HL-60 (cell line): ENCODE results near the gene ENTR1.

Experiments
- DNase-seq, 2 experiments: peaks; one replicate each; pipeline ENCODE4 v3.0.0-alpha.2; 2010 to 2020; ENCODE audit warnings: low read depth in 1 of 2, low spot score in 1 of 2
- H3K27ac ChIP-seq: fragments of 250-450 bp; sonication (Bioruptor Pico); replicated peaks from 2 replicates; pipeline ENCODE4 v1.5.1; 2020; ENCODE audit warnings: mild to moderate bottlenecking, moderate library complexity
- H3K27me3 ChIP-seq: fragments of 250-450 bp; sonication (Bioruptor Pico); 2 replicates; pipeline ENCODE4 v1.5.1; 2021; ENCODE audit warnings: mild to moderate bottlenecking, moderate library complexity; ENCODE audit not compliant: insufficient read depth, poor library complexity, severe bottlenecking
- H3K4me3 ChIP-seq: replicated peaks from 2 replicates; pipeline ENCODE4 v1.5.1; 2011; ENCODE audit warnings: mild to moderate bottlenecking, control low read depth, low read length; ENCODE audit not compliant: insufficient read depth
- GABPA ChIP-seq: IDR thresholded peaks from 2 replicates; pipeline ENCODE4 v1.6.1; 2012; ENCODE audit warnings: low read depth
- POLR2AphosphoS5 ChIP-seq: IDR thresholded peaks from 2 replicates; pipeline ENCODE4 v1.6.1; 2012; ENCODE audit warnings: low read depth
- SPI1 ChIP-seq: IDR thresholded peaks from 2 replicates; pipeline ENCODE4 v1.6.1; 2012; ENCODE audit warnings: low read depth, mild to moderate bottlenecking, borderline replicate concordance
- TF ChIP-seq, protein P1 (sequence below): IDR thresholded peaks from 2 replicates; pipeline ENCODE4 v1.6.1; 2012; ENCODE audit warnings: low read depth; ENCODE audit not compliant: insufficient replicate concordance
- TF ChIP-seq, protein P2 (sequence below): IDR thresholded peaks from one replicate; pipeline ENCODE4 v1.5.1; 2011; ENCODE audit warnings: low read length, control low read depth, inconsistent platforms; ENCODE audit not compliant: insufficient read depth

The ENTR1 gene

DNA sequence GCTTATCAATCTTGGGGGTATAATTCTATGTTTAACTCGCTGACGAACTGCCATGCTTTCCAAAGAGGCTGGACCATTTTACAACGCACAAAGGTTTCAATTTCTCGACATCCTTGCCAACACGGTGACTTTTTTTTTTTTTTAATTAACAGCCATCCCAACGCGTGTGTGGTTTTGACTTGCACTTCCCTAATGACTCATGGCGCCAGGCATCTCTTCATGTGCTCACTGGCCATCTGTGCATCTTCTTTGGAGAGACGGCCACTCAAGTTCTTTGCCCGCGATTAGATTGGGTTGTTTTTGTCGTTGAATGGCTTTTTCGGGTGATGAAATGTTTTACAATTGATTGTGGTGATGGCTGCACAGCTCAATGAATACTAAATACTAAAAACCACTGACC lies 24.4 kb downstream of the ENTR1 start:
- Histone ChIP-seq H3K4me3 (no peak overlapping the region), H3K27ac (peak overlapping the region; percentile 18; the same call in 1 of the 2 replicates), H3K27me3 (no peaks in the 10 kb centered on the region)
- TF ChIP-seq, protein P1, sequence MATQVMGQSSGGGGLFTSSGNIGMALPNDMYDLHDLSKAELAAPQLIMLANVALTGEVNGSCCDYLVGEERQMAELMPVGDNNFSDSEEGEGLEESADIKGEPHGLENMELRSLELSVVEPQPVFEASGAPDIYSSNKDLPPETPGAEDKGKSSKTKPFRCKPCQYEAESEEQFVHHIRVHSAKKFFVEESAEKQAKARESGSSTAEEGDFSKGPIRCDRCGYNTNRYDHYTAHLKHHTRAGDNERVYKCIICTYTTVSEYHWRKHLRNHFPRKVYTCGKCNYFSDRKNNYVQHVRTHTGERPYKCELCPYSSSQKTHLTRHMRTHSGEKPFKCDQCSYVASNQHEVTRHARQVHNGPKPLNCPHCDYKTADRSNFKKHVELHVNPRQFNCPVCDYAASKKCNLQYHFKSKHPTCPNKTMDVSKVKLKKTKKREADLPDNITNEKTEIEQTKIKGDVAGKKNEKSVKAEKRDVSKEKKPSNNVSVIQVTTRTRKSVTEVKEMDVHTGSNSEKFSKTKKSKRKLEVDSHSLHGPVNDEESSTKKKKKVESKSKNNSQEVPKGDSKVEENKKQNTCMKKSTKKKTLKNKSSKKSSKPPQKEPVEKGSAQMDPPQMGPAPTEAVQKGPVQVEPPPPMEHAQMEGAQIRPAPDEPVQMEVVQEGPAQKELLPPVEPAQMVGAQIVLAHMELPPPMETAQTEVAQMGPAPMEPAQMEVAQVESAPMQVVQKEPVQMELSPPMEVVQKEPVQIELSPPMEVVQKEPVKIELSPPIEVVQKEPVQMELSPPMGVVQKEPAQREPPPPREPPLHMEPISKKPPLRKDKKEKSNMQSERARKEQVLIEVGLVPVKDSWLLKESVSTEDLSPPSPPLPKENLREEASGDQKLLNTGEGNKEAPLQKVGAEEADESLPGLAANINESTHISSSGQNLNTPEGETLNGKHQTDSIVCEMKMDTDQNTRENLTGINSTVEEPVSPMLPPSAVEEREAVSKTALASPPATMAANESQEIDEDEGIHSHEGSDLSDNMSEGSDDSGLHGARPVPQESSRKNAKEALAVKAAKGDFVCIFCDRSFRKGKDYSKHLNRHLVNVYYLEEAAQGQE = no peak
- TF ChIP-seq SPI1 = peak; percentile 69; the same call in 1 of the 2 replicates
- peak in 1 of 2 experiments; percentile 67 for DNase-seq

DNA sequence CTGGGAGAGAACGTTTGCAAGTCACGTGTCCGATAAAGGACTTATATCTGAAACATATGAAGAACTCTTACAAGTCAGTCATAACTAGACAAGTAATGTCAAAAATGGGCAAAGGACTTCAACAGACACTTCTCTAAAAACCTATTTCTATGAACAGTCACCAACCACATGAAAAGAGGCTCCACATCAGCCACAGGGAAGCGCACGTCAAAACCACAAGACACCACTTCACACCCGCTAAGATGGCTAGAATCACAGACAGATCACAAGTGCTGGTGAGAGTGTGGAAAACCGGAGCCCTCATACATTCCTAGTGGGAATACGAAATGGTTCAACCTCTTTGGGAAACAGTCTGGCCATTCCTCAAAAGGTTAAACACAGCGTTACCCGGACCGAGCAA lies 25.4 kb downstream of the ENTR1 start:
- H3K27me3 ChIP-seq = no peaks in the 10 kb centered on the region
- peak overlapping the region; percentile 17; the same call in 1 of the 2 replicates for H3K27ac ChIP-seq
- DNase-seq = peak in 1 of 2 experiments; percentile 67
- H3K4me3 ChIP-seq = no peak overlapping the region
- TF ChIP-seq, protein P2, sequence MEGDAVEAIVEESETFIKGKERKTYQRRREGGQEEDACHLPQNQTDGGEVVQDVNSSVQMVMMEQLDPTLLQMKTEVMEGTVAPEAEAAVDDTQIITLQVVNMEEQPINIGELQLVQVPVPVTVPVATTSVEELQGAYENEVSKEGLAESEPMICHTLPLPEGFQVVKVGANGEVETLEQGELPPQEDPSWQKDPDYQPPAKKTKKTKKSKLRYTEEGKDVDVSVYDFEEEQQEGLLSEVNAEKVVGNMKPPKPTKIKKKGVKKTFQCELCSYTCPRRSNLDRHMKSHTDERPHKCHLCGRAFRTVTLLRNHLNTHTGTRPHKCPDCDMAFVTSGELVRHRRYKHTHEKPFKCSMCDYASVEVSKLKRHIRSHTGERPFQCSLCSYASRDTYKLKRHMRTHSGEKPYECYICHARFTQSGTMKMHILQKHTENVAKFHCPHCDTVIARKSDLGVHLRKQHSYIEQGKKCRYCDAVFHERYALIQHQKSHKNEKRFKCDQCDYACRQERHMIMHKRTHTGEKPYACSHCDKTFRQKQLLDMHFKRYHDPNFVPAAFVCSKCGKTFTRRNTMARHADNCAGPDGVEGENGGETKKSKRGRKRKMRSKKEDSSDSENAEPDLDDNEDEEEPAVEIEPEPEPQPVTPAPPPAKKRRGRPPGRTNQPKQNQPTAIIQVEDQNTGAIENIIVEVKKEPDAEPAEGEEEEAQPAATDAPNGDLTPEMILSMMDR = no peak
- TF ChIP-seq POLR2AphosphoS5 (0 out of 2 replicates have a peak, but pooled peaks have one; percentile 32), GABPA (no peak), SPI1 (peak; percentile 60; the same call in 1 of the 2 replicates)
- TF ChIP-seq, protein P1 = no peak

DNA sequence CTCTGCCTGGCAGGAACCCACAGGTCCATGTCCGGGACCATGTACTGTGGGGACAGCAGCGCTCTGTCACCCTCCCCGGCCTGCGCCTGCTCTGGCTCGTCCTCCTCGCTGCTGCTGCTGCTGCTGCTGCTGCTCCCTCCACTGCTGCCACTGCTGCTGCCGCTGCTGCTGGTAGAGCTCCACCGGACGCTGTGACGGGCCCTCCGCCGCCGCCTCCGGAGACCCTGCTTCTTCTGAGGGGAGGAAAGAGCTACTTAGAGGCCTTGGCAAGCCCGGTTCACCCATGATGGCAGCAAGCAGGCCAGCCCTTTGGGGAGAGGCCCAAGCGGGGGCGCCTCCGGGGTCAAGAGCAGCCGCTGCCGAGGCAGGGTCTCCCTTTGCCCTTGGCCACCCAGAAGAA lies 27.0 kb downstream of the ENTR1 start:
- no peaks in the 10 kb centered on the region for H3K27me3 ChIP-seq
- no peak overlapping the region for H3K27ac ChIP-seq
- TF ChIP-seq POLR2AphosphoS5 (no peak), GABPA (no peak), SPI1 (no peak)
- TF ChIP-seq, protein P2 = no peak
- TF ChIP-seq, protein P1 = no peak
- no peak for DNase-seq
- no peak overlapping the region for H3K4me3 ChIP-seq
